ENCODE data around the gene AKAP8L.

- no peak for TF ChIP-seq CTCF (IDR thresholded peaks at IDR 0.05; ENCODE audit: borderline replicate concordance, extremely low read depth, low read length, poor library complexity, severe bottlenecking)
- TF ChIP-seq EZH2 (IDR thresholded peaks at IDR 0.05; ENCODE audit: borderline replicate concordance, low read depth, low read length, severe bottlenecking) = no peak
These were observed 45.1 kb downstream of the AKAP8L start for GRCh38 chr19:15373644-15374043.
